ENCODE results near the gene IFNA6.
"Not testable (repeated sequence)": the region's sequence is repeated elsewhere in the genome, so short reads cannot be mapped to it uniquely, and the experiment has no call there.

IFNA6 gene

GRCh38 chr9:21350787-21351186 is at the start of gene IFNA6:
IFNA6 (minus strand) TSS chr9:21350887; CDS start chr9:21350887, 0 bp downstream.
- Mint-ChIP-seq H3K27ac (no peak within 1 kb of the TSS), H3K36me3 (ENCODE audit: low read depth) (no peaks in the 10 kb centered on the region), H3K9me3 (peaks cover 5% of the 10 kb centered on the region), H3K27me3 (peaks cover 30% of the 10 kb centered on the region), H3K4me3 (no peak within 1 kb of the TSS), H3K4me1 (ENCODE audit: low read depth) (no peaks in the 10 kb centered on the region)

GRCh38 chr9:21399956-21400355 is 49.3 kb upstream of the IFNA6 start:
- Mint-ChIP-seq H3K4me1 (ENCODE audit: low read depth) (peaks cover 23% of the 10 kb centered on the region), H3K27me3 (peaks cover 83% of the 10 kb centered on the region), H3K27ac (no peak overlapping the region), H3K4me3 (no peak overlapping the region), H3K9me3 (no peaks in the 10 kb centered on the region), H3K36me3 (ENCODE audit: low read depth) (no peaks in the 10 kb centered on the region)

DNA sequence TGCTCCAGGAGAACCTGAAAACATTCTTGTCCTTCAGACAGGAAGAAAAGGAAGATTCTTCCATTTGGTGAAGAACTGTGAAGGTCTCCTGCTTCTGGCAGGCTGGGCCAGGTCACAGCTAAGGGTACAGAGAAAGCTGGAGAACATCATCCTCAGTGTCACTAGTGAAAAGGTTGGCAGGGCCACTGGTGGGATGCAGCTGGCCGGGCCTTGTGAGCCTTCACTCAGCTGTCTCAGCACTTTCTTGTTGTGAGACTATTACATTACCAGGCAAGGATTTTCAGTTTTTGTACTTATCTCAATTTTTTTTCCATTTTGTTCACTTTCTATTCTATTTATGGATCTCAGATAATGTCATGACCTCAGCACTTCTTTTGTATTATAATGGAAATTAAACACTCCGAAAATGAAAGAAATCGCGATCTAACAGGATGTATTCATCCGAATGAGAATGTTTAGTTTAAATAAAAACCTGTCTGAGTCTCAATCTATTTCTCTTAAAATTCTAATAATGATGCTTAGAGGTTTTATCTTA is 48.3 kb upstream of the IFNA6 start:
- H3K27me3 Mint-ChIP-seq: peaks cover 77% of the 10 kb centered on the region
- H3K4me1 Mint-ChIP-seq (ENCODE audit: low read depth): peaks cover 24% of the 10 kb centered on the region

DNA sequence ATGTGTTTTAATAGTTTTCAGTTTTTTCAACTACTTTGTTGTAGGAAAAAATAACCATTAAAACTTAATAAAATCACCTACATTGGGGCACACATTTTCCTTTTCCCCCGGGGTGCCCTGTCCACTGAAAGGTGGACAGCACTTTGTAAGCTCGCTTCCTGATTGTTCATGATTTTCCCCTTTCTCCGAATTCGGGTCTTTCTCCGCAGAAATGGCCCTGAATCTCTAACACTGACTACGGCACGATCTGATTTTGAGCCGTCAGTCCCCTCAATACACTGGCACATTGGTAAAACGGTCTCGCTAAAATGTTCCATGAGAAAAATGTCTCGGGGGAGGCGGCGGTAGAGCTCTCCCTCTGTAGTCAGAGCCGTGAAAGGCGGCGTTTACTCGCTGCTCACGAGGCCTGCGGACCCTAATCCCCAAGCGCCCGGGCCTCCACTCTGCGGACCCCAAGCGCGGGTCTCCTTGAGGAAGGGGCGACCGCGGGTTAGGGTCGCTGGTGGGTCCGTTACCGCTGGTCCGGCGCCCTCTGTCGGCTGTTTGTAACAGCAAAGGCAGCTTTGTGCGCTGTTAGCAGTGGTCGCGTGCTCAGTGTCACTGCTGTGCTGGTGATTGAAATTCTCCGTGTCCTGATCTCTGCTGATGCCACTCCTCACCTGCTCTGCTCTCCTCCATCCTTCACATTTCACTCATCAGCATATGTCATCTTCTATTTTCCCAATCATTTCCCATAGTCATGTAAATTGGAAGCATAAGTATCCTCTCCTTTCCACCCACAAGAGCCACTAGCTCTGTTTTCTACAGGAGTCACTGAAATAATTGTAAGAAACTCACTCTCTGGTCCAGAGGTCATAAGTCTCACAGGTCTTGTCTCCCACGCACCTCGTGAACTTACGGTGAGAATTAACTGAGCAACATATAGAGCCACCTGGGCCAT is 45.4 kb upstream of the IFNA6 start:
- H3K27me3 Mint-ChIP-seq: peaks cover 71% of the 10 kb centered on the region
- H3K4me1 Mint-ChIP-seq (ENCODE audit: low read depth): peaks cover 19% of the 10 kb centered on the region
- H3K36me3 Mint-ChIP-seq (ENCODE audit: low read depth): no peaks in the 10 kb centered on the region
- peak overlapping the region; percentile 77 for H3K4me3 Mint-ChIP-seq
- no peaks in the 10 kb centered on the region for H3K9me3 Mint-ChIP-seq
- no peak overlapping the region for H3K27ac Mint-ChIP-seq

More for the DNA sequence above, 48.3 kb upstream of the IFNA6 start:
- no peak overlapping the region for H3K27ac Mint-ChIP-seq
- H3K4me3 Mint-ChIP-seq: no peak overlapping the region
- no peaks in the 10 kb centered on the region for H3K36me3 Mint-ChIP-seq (ENCODE audit: low read depth)
- no peaks in the 10 kb centered on the region for H3K9me3 Mint-ChIP-seq

DNA sequence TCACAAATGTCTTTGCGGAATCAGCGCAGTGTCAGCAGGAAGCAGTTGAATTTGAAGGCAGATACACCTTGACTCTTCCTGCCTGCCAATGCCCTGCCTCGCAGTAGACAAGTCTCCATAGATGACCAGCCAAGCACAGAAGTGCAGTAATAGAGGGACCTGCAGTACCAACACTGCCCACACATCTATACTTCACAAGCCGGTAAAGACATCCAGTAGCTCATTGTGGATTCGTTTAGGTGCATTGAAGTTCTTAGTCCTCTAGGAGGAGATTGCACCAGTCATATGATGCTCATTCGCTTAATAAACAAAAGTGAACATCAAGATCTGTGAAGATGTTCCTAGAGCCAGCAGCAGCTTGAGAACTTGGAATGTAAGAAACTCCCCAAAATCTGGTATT is 41.6 kb upstream of the IFNA6 start:
- H3K36me3 Mint-ChIP-seq (ENCODE audit: low read depth): no peaks in the 10 kb centered on the region
- H3K27me3 Mint-ChIP-seq: peaks cover 71% of the 10 kb centered on the region
- peaks cover 19% of the 10 kb centered on the region for H3K4me1 Mint-ChIP-seq (ENCODE audit: low read depth)
- no peak overlapping the region for H3K4me3 Mint-ChIP-seq
- no peaks in the 10 kb centered on the region for H3K9me3 Mint-ChIP-seq
- no peak overlapping the region for H3K27ac Mint-ChIP-seq

- H3K36me3 Mint-ChIP-seq (ENCODE audit: low read depth): no peaks in the 10 kb centered on the region
- no peaks in the 10 kb centered on the region for H3K9me3 Mint-ChIP-seq
- H3K27me3 Mint-ChIP-seq: peaks cover 50% of the 10 kb centered on the region
- H3K27ac Mint-ChIP-seq: no peak within 1 kb of the TSS
- H3K4me1 Mint-ChIP-seq (ENCODE audit: low read depth): peaks cover 20% of the 10 kb centered on the region
- no peak within 1 kb of the TSS for H3K4me3 Mint-ChIP-seq
Measured at GRCh38 chr9:21385131-21385670, 34.5 kb upstream of the IFNA6 start, which contains the start of gene IFNA2. IFNA2 (minus strand) TSS chr9:21385398; CDS start chr9:21385329, 69 bp downstream.

GRCh38 chr9:21383627-21384026 is 32.9 kb upstream of the IFNA6 start:
- Mint-ChIP-seq H3K9me3 (no peaks in the 10 kb centered on the region), H3K4me3 (no peak overlapping the region), H3K27ac (no peak overlapping the region), H3K36me3 (ENCODE audit: low read depth) (no peaks in the 10 kb centered on the region), H3K4me1 (ENCODE audit: low read depth) (peaks cover 20% of the 10 kb centered on the region), H3K27me3 (peaks cover 52% of the 10 kb centered on the region)

DNA sequence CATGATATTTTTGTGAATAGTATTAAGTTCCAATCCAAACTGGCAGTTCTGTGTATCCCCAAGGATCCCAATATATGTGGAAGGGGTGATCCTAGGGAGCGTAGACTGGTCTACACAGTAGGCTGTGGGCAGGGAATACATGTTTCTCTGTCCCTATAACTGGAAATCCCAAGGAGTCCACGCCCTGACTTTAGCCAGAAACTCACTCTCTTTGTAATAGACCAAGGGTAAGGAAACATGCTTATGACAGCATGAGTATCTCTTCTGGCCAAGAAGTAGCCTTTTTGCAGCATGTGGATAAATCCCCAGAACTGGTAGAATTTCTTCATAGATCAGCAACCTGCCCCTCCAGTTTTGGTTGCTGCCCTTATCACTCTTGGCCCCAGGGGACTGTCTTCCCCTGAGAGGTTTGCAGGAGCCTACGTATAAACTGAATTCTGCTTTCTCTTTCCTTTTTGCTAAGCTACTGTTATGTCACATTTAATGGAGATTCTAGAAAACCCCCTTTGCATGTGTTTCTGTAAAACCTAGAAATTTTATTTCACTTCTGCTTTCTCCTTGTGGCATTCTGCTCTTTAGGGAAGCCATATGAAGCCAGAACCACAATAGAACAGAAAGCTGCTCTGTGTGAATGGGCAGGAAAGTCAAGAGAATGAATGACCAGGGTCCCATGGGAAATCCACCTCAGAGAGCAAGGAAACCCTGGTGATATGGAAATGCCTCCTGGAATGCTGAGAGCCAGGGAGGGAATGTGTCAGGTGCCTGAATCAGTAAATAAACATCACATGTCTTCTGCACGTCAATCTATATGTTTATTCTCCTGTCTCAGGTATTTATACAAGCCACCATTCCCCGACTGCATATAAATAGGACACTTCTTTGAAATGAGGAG is 31.0 kb upstream of the IFNA6 start:
- Mint-ChIP-seq H3K36me3 (ENCODE audit: low read depth) (no peaks in the 10 kb centered on the region), H3K9me3 (no peaks in the 10 kb centered on the region), H3K4me1 (ENCODE audit: low read depth) (peaks cover 20% of the 10 kb centered on the region), H3K27ac (no peak overlapping the region), H3K4me3 (no peak overlapping the region), H3K27me3 (peaks cover 50% of the 10 kb centered on the region)

DNA sequence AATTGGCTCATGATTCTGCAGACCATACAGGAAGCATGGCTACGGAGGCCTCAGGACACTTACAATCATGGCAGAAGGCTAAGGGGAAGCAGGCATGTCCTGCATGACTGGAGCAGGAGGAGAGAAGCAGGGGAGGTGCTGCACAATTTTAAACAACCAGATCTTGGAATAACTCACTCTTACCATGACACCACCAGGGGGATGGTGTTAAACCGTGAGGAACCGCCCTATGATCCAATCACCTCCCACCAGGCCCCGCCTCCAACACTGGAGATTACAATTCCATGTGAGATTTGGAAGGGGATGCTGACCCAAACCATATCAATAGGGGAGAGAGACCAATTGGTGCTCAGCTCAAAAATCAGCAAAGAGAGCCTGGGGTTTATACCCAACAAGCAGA is 20.8 kb upstream of the IFNA6 start:
- not testable (repeated sequence) for H3K36me3 Mint-ChIP-seq (ENCODE audit: low read depth); H3K9me3 Mint-ChIP-seq; H3K4me3 Mint-ChIP-seq; H3K4me1 Mint-ChIP-seq (ENCODE audit: low read depth); H3K27ac Mint-ChIP-seq
- peaks cover 27% of the 10 kb centered on the region for H3K27me3 Mint-ChIP-seq

- H3K4me1 Mint-ChIP-seq (ENCODE audit: low read depth): no peaks in the 10 kb centered on the region
- no peak within 1 kb of the TSS for H3K27ac Mint-ChIP-seq
- H3K4me3 Mint-ChIP-seq: no peak within 1 kb of the TSS
- no peaks in the 10 kb centered on the region for H3K36me3 Mint-ChIP-seq (ENCODE audit: low read depth)
- no peaks in the 10 kb centered on the region for H3K9me3 Mint-ChIP-seq
- peaks cover 33% of the 10 kb centered on the region for H3K27me3 Mint-ChIP-seq
Measured at GRCh38 chr9:21367957-21368356, 17.3 kb upstream of the IFNA6 start, which contains the start of gene IFNA13. IFNA13 (minus strand) TSS chr9:21368057; CDS start chr9:21368010, 47 bp downstream.

DNA sequence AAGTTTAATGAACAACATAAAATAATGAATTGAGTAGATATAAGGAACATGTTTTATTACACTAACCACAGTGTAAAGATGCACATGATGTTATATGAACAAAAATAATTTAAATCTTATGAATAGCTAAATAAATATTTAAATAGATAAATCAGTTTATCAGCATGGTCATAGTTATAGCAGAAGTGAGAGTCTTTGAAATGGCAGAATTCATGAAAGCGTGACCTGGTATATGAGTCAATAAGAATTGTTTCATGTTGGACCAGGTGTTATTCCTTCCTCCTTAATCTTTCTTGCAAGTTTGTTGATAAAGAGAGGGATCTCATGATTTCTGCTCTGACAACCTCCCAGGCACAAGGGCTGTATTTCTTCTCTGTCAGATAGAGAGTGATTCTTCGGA is 16.5 kb upstream of the IFNA6 start:
- not testable (repeated sequence) for H3K9me3 Mint-ChIP-seq; H3K4me3 Mint-ChIP-seq; H3K4me1 Mint-ChIP-seq (ENCODE audit: low read depth); H3K36me3 Mint-ChIP-seq (ENCODE audit: low read depth); H3K27ac Mint-ChIP-seq
- H3K27me3 Mint-ChIP-seq: peaks cover 29% of the 10 kb centered on the region

- H3K27me3 Mint-ChIP-seq: peaks cover 25% of the 10 kb centered on the region
- H3K27ac Mint-ChIP-seq: no peak overlapping the region
- peaks cover 16% of the 10 kb centered on the region for H3K4me1 Mint-ChIP-seq (ENCODE audit: low read depth)
- H3K36me3 Mint-ChIP-seq (ENCODE audit: low read depth): no peaks in the 10 kb centered on the region
- H3K9me3 Mint-ChIP-seq: no peaks in the 10 kb centered on the region
- H3K4me3 Mint-ChIP-seq: no peak overlapping the region
Measured at GRCh38 chr9:21362287-21362686, 11.6 kb upstream of the IFNA6 start.

DNA sequence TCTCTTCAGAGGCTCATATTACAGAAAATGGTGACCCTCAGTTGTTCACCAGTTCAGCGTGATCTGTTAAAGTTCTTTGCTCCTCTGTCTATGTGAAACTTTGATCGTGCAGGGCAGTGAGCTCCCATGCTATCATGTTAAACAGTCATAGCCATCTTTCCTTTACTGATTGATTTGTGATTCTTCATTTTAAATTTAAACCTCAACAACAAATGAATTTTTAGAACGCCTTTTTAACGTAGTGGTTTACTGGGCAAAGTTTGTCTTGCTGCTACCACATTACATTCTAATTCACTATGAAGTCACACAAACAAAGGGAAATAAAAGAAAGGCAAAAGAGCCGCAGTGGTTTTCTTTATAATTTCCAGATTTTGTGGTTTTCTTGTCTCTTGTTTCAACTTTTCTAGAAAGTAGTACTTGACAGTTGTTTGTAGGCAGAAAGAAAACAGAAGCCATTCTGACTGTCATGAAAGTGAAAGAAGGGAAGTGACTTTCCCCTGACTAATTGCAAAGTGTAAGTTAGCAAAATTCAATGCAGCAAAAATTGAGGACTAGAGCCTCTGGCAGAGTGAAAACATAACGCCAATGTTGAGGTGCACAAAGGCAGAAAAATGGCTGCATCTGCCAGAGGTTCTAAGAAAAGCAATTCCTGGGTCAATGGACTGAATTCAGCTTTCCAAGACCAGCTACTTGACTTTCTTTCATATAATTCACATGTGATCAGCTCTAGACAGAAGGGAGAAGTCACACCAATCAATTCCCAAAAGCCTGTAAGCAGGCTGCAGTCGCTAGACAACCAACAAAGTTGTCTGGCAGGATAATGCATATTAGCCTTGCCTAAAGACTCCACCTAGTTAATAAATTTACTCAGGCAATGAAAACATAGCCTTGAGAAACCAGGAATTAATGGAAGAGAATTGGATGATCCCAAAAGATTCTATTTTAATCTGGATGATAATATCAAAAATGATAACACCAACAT is 7.1 kb upstream of the IFNA6 start:
- peaks cover 5% of the 10 kb centered on the region for H3K9me3 Mint-ChIP-seq
- H3K27me3 Mint-ChIP-seq: peaks cover 15% of the 10 kb centered on the region
- peaks cover 21% of the 10 kb centered on the region for H3K4me1 Mint-ChIP-seq (ENCODE audit: low read depth)
- peak overlapping the region; percentile 59 for H3K27ac Mint-ChIP-seq
- H3K4me3 Mint-ChIP-seq: peak overlapping the region; percentile 62
- H3K36me3 Mint-ChIP-seq (ENCODE audit: low read depth): no peaks in the 10 kb centered on the region
